ENCODE data around the gene BACH2. TPM values are rescaled to one million over a fixed set of nuclear protein-coding genes. Genes with fewer than 3 reads are reported as not detected.

The BACH2 gene
- total RNA-seq, 1 donor from 2014 or later = 7.7 TPM

GRCh38 chr6:90044182-90044832 lies 252.3 kb downstream of the BACH2 start:
- no peaks in the 10 kb centered on the region for H3K4me1 ChIP-seq
- intact Hi-C loops (cut with DNase I) = no loop called here
- no peak for DNase-seq (ENCODE audit: low spot score in 2 of 2)

GRCh38 chr6:90040931-90041330 lies 255.7 kb downstream of the BACH2 start:
- intact Hi-C loops (cut with DNase I) = no loop called here
- H3K4me3 ChIP-seq = no peak overlapping the region

More at GRCh38 chr6:90044182-90044832, 252.3 kb downstream of the BACH2 start:
- no peaks in the 10 kb centered on the region for H3K9me3 ChIP-seq
- H3K27ac ChIP-seq = no peak overlapping the region
- no peaks in the 10 kb centered on the region for H3K27me3 ChIP-seq
- TF ChIP-seq CTCF (IDR thresholded peaks at IDR 0.05) = no peak
- H3K36me3 ChIP-seq = no peaks in the 10 kb centered on the region
- H3K4me3 ChIP-seq = no peak overlapping the region

GRCh38 chr6:90039911-90040310 lies 256.7 kb downstream of the BACH2 start:
- Histone ChIP-seq H3K36me3 (no peaks in the 10 kb centered on the region), H3K27me3 (no peaks in the 10 kb centered on the region), H3K27ac (no peak overlapping the region), H3K4me3 (no peak overlapping the region), H3K9me3 (no peaks in the 10 kb centered on the region), H3K4me1 (no peaks in the 10 kb centered on the region)
- DNase-seq (ENCODE audit: low spot score in 2 of 2) = no peak
- intact Hi-C loops (cut with DNase I) = no loop called here
- no peak for TF ChIP-seq CTCF (IDR thresholded peaks at IDR 0.05)

More at GRCh38 chr6:90040931-90041330, 255.7 kb downstream of the BACH2 start:
- no peaks in the 10 kb centered on the region for H3K27me3 ChIP-seq
- no peak for DNase-seq (ENCODE audit: low spot score in 2 of 2)
- no peaks in the 10 kb centered on the region for H3K9me3 ChIP-seq
- H3K36me3 ChIP-seq = no peaks in the 10 kb centered on the region
- TF ChIP-seq CTCF (IDR thresholded peaks at IDR 0.05) = no peak
- no peaks in the 10 kb centered on the region for H3K4me1 ChIP-seq
- H3K27ac ChIP-seq = no peak overlapping the region

GRCh38 chr6:90038961-90039653 lies 257.5 kb downstream of the BACH2 start:
- Histone ChIP-seq H3K9me3 (no peaks in the 10 kb centered on the region), H3K36me3 (no peaks in the 10 kb centered on the region), H3K27ac (no peak overlapping the region), H3K4me3 (no peak overlapping the region), H3K27me3 (no peaks in the 10 kb centered on the region), H3K4me1 (no peaks in the 10 kb centered on the region)
- no peak for TF ChIP-seq CTCF (IDR thresholded peaks at IDR 0.05)
- intact Hi-C loops (cut with DNase I) = no loop called here
- DNase-seq (ENCODE audit: low spot score in 2 of 2) = no peak

GRCh38 chr6:90036963-90037362 lies 259.7 kb downstream of the BACH2 start:
- Histone ChIP-seq H3K9me3 (no peaks in the 10 kb centered on the region), H3K27ac (no peak overlapping the region), H3K36me3 (no peaks in the 10 kb centered on the region), H3K4me3 (no peak overlapping the region), H3K4me1 (no peaks in the 10 kb centered on the region), H3K27me3 (no peaks in the 10 kb centered on the region)
- no peak for TF ChIP-seq CTCF (IDR thresholded peaks at IDR 0.05)
- intact Hi-C loops (cut with DNase I) = no loop called here
- DNase-seq (ENCODE audit: low spot score in 2 of 2) = no peak

Data from ascending aorta (tissue), 2 donors.